ENCODE results near the gene USP21.

GRCh38 chr1:161182214-161182613 is 22.9 kb downstream of the USP21 start:
- TF ChIP-seq POLR2AphosphoS5 (IDR thresholded peaks at IDR 0.05) (no peak), CTCF (IDR thresholded peaks at IDR 0.05) (no peak), POLR2A (IDR thresholded peaks at IDR 0.05) (no peak), EP300 (IDR thresholded peaks at IDR 0.05) (no peak)
